Activated T-helper 17 cell treated with anti-CD3 and anti-CD28 coated beads, Interleukin-2, amount 50 U/mL, for 72 hours (primary cell): Measurements from ENCODE around the gene RAB8B. TPM values are rescaled to one million over a fixed set of nuclear protein-coding genes. Genes with fewer than 3 reads are reported as not detected.

Source experiments
- ATAC-seq: fragments of 150-1000 bp; cut with Tn5 transposase; replicated peaks from 2 replicates; pipeline ENCODE4 v1.10.0; 2021; ENCODE audit warnings: mild to moderate bottlenecking, moderate library complexity
- H3K27ac Mint-ChIP-seq: one replicate; pipeline ENCODE4 v1.8.0; 2022; ENCODE audit warnings: mixed read lengths
- H3K27me3 Mint-ChIP-seq: one replicate; pipeline ENCODE4 v1.8.0; 2022; ENCODE audit warnings: mixed read lengths
- H3K36me3 Mint-ChIP-seq: one replicate; pipeline ENCODE4 v1.8.0; 2022; ENCODE audit warnings: low read depth, mild to moderate bottlenecking, mixed read lengths
- H3K4me1 Mint-ChIP-seq: one replicate; pipeline ENCODE4 v1.8.0; 2022; ENCODE audit warnings: mixed read lengths
- H3K4me3 Mint-ChIP-seq: one replicate; pipeline ENCODE4 v1.8.0; 2022; ENCODE audit warnings: mild to moderate bottlenecking, mixed read lengths
- H3K9me3 Mint-ChIP-seq: one replicate; pipeline ENCODE4 v1.8.0; 2022; ENCODE audit warnings: mixed read lengths
- total RNA-seq, 2 donors: library from RNA; stranded (reverse); gene quantifications; one replicate each; pipeline ENCODE4 v1.2.3, GENCODE V29; 2022

The RAB8B gene
- total RNA-seq, 2 donors from 2014 or later, result 68.1 to 185 TPM

GRCh38 chr15:63299943-63300575 is 110.7 kb downstream of the RAB8B start:
- H3K9me3 Mint-ChIP-seq, result no peaks in the 10 kb centered on the region
- H3K27ac Mint-ChIP-seq, result no peak overlapping the region
- no peak for ATAC-seq
- H3K27me3 Mint-ChIP-seq, result no peaks in the 10 kb centered on the region
- H3K36me3 Mint-ChIP-seq, result peaks cover 36% of the 10 kb centered on the region
- peaks cover 6% of the 10 kb centered on the region for H3K4me1 Mint-ChIP-seq
- H3K4me3 Mint-ChIP-seq, result no peak overlapping the region

GRCh38 chr15:63301088-63301487 is 111.7 kb downstream of the RAB8B start:
- Mint-ChIP-seq H3K27me3 (no peaks in the 10 kb centered on the region), H3K27ac (no peak overlapping the region), H3K9me3 (no peaks in the 10 kb centered on the region), H3K4me1 (peaks cover 5% of the 10 kb centered on the region), H3K4me3 (no peak overlapping the region), H3K36me3 (peaks cover 46% of the 10 kb centered on the region)
- ATAC-seq, result no peak

- Mint-ChIP-seq H3K27ac (no peak overlapping the region), H3K4me1 (no peaks in the 10 kb centered on the region), H3K9me3 (no peaks in the 10 kb centered on the region), H3K4me3 (no peak overlapping the region), H3K36me3 (peaks cover 55% of the 10 kb centered on the region), H3K27me3 (no peaks in the 10 kb centered on the region)
- no peak for ATAC-seq
Observed at GRCh38 chr15:63305260-63305659, 115.9 kb downstream of the RAB8B start.

GRCh38 chr15:63306492-63307073 is 117.2 kb downstream of the RAB8B start:
- H3K27ac Mint-ChIP-seq, result peak overlapping the region; percentile 29
- no peaks in the 10 kb centered on the region for H3K4me1 Mint-ChIP-seq
- H3K9me3 Mint-ChIP-seq, result no peaks in the 10 kb centered on the region
- no peaks in the 10 kb centered on the region for H3K27me3 Mint-ChIP-seq
- H3K4me3 Mint-ChIP-seq, result no peak overlapping the region
- peaks cover 45% of the 10 kb centered on the region for H3K36me3 Mint-ChIP-seq
- no peak for ATAC-seq

DNA sequence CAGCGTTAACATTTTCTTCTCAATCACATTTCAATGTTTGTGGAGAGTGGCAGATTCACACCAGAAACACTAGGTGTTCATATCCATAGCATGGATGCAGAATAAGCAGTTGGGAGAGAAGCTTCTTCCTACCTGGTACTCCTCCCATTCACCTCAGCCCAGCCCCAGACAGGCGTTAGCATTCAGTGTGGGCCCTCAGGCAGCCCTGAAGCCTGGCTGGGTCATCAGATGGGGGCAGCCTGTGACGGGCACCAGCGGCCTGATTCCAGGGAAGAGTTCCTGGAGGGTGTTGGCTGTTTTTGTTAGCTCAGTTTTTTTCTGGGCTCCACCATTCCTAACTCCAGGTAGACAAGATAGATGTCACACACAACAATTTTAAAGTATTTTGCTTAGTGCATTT is 119.1 kb downstream of the RAB8B start:
- ATAC-seq, result no peak
- Mint-ChIP-seq H3K9me3 (no peaks in the 10 kb centered on the region), H3K36me3 (peaks cover 30% of the 10 kb centered on the region), H3K27ac (no peak overlapping the region), H3K4me3 (no peak overlapping the region), H3K27me3 (no peaks in the 10 kb centered on the region), H3K4me1 (no peaks in the 10 kb centered on the region)

DNA sequence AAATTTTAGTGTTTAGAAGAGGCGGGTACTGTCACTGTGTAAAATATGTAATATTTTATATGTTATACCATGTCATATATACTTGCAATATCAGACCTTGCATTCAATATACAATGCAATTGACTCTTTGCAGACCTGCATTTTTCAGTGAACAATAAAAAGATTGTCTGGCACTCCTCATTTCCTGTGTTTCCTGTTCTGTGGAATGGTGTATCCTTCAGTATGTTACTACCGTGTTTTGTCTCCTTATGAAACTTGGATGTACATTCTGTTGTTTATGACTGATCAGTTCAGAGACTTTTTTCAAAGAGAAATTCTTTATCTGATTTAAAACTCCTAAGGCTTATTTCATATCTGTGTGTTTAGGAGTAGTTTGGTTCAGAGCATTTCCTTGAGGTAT is 119.5 kb downstream of the RAB8B start:
- ATAC-seq, result no peak
- H3K27ac Mint-ChIP-seq, result no peak overlapping the region
- H3K27me3 Mint-ChIP-seq, result no peaks in the 10 kb centered on the region
- no peaks in the 10 kb centered on the region for H3K4me1 Mint-ChIP-seq
- peaks cover 30% of the 10 kb centered on the region for H3K36me3 Mint-ChIP-seq
- no peak overlapping the region for H3K4me3 Mint-ChIP-seq
- no peaks in the 10 kb centered on the region for H3K9me3 Mint-ChIP-seq

- Mint-ChIP-seq H3K27ac (no peak overlapping the region), H3K27me3 (no peaks in the 10 kb centered on the region), H3K4me3 (no peak overlapping the region), H3K9me3 (no peaks in the 10 kb centered on the region), H3K36me3 (peaks cover 14% of the 10 kb centered on the region), H3K4me1 (no peaks in the 10 kb centered on the region)
- ATAC-seq, result no peak
Observed at GRCh38 chr15:63310646-63311045, 121.2 kb downstream of the RAB8B start.

GRCh38 chr15:63312286-63312685 is 122.9 kb downstream of the RAB8B start:
- Mint-ChIP-seq H3K4me1 (no peaks in the 10 kb centered on the region), H3K27ac (no peak overlapping the region), H3K27me3 (no peaks in the 10 kb centered on the region), H3K36me3 (no peaks in the 10 kb centered on the region), H3K4me3 (no peak overlapping the region), H3K9me3 (no peaks in the 10 kb centered on the region)
- no peak for ATAC-seq

- H3K4me3 Mint-ChIP-seq, result no peak overlapping the region
- no peaks in the 10 kb centered on the region for H3K36me3 Mint-ChIP-seq
- no peak for ATAC-seq
- H3K27ac Mint-ChIP-seq, result no peak overlapping the region
- no peaks in the 10 kb centered on the region for H3K4me1 Mint-ChIP-seq
- H3K9me3 Mint-ChIP-seq, result no peaks in the 10 kb centered on the region
- peaks cover 4% of the 10 kb centered on the region for H3K27me3 Mint-ChIP-seq
Observed at GRCh38 chr15:63313825-63314224, 124.4 kb downstream of the RAB8B start.

GRCh38 chr15:63314409-63314808 is 125.0 kb downstream of the RAB8B start:
- Mint-ChIP-seq H3K4me3 (no peak overlapping the region), H3K9me3 (no peaks in the 10 kb centered on the region), H3K27me3 (peaks cover 4% of the 10 kb centered on the region), H3K36me3 (no peaks in the 10 kb centered on the region), H3K4me1 (no peaks in the 10 kb centered on the region), H3K27ac (no peak overlapping the region)
- no peak for ATAC-seq

Other genes with a start within 250 kb of the RAB8B start
- gene TPM1, start 146.9 kb upstream of the RAB8B start, total RNA-seq, result 1 to 10 TPM; 3.0 to 9.7 TPM
- gene LACTB, start 67.7 kb upstream of the RAB8B start, total RNA-seq, result 10 to 100 TPM; 20.3 to 26.0 TPM
- 100 to 1,000 TPM; 187 to 240 TPM for gene RPS27L, start 32.1 kb upstream of the RAB8B start, total RNA-seq
- gene APH1B, start 88.0 kb downstream of the RAB8B start, total RNA-seq, result 1 to 10 TPM; 7.8 to 8.7 TPM
- 1 to 10 TPM in 1 of 2 donors, under 1 TPM in 1; 0.15 to 1.0 TPM for gene CA12, start 192.2 kb downstream of the RAB8B start, total RNA-seq